Gastrocnemius medialis (tissue), 4 donors: Measurements from ENCODE around the gene ANKS1B. TPM values are rescaled to one million over a fixed set of nuclear protein-coding genes. Genes with fewer than 3 reads are reported as not detected.

ENCODE experiments used
- ATAC-seq, 2 donors: fragments of 150-250 bp; one replicate each; pipeline ENCODE4 v1.9.1; 2016
- DNase-seq, 2 donors: peaks; one replicate each; pipeline ENCODE4 v3.0.0-alpha.2; 2019
- H3K27ac ChIP-seq, 4 donors: fragments of 200-600 bp; sonication (generic); 1 replicate in 1 of 4; 2 replicates in 3 of 4; pipeline ENCODE4 v1.5.1; 2016 to 2018; ENCODE audit warnings: mild to moderate bottlenecking in 2 of 4, moderate library complexity in 1 of 4
- H3K27me3 ChIP-seq, 3 donors: fragments of 200-600 bp; sonication (generic) in 2 of 3; 1 replicate in 1 of 3; 2 replicates in 2 of 3; pipeline versions ENCODE4 v1.5.1 to v1.6.0; 2016 to 2019; ENCODE audit warnings: mild to moderate bottlenecking in 1 of 3, moderate library complexity in 1 of 3
- H3K36me3 ChIP-seq, 2 donors: fragments of 200-600 bp; sonication (generic) in 1 of 2; one replicate each; pipeline ENCODE4 v1.5.1; 2017 to 2018
- H3K4me1 ChIP-seq, 2 donors: fragments of 200-600 bp; sonication (generic) in 1 of 2; one replicate each; pipeline ENCODE4 v1.5.1; 2016 to 2017; ENCODE audit warnings: mild to moderate bottlenecking in 2 of 2
- H3K4me3 ChIP-seq, 4 donors: fragments of 200-600 bp; sonication (generic) in 3 of 4; 1 replicate in 1 of 4; 2 replicates in 3 of 4; pipeline ENCODE4 v1.5.1; 2016 to 2019; ENCODE audit warnings: mild to moderate bottlenecking in 2 of 4
- H3K9me3 ChIP-seq, 3 donors: fragments of 200-600 bp; sonication (generic) in 2 of 3; 1 replicate in 1 of 3; 2 replicates in 2 of 3; pipeline ENCODE4 v1.5.1; 2016 to 2019
- POLR2A ChIP-seq, 2 donors: fragments of 450-650 bp; IDR thresholded peaks; one replicate each; pipeline ENCODE4 v1.6.1; 2017; ENCODE audit warnings: antibody characterized with exemption in 2 of 2, mild to moderate bottlenecking in 2 of 2, moderate library complexity in 2 of 2
- in situ Hi-C, 4 donors: fragments of 200-750 bp; cut with MboI; loops; one replicate each; pipeline versions ENCODE4 v1.15.0 to v1.8.0; 2017; ENCODE audit warnings: low sequenced_read_pairs in 4 of 4
- intact Hi-C: fragments of 100-400 bp; cut with DNase I; formaldehyde crosslinking; loops from one replicate; pipeline ENCODE4 v1.15.1; 2023; ENCODE audit warnings: low total_unique reads
- total RNA-seq, 4 donors: library from RNA; depleted of rRNA; stranded (reverse); fragments of >200 nt; gene quantifications; one replicate each; pipeline versions ENCODE4 v1.1.0 to v1.2.3, GENCODE V29; 2016
- TF ChIP-seq, protein P1 (sequence below), 5 experiments: fragments of 450-650 bp in 3 of 5; fragments of 200-600 bp in 2 of 5; sonication (generic) in 2 of 5; IDR thresholded peaks in 4 of 5; conservative IDR thresholded peaks in 1 of 5; 1 replicate in 4 of 5; 2 replicates in 1 of 5; pipeline ENCODE4 v1.5.1; 2016 to 2019; ENCODE audit warnings: antibody characterized with exemption in 5 of 5, mild to moderate bottlenecking in 3 of 5, moderate library complexity in 3 of 5

ANKS1B gene
- total RNA-seq, 4 donors from 2014 or later, result 3.9 to 14.5 (median 5.7) TPM

GRCh38 chr12:98808243-98808875 lies 1176.4 kb downstream of the ANKS1B start:
- Histone ChIP-seq H3K27ac (no peak overlapping the region), H3K27me3 (no peaks in the 10 kb centered on the region), H3K4me3 (no peak overlapping the region), H3K36me3 (no peaks in the 10 kb centered on the region), H3K4me1 (no peaks in the 10 kb centered on the region), H3K9me3 (no peaks in the 10 kb centered on the region)
- intact Hi-C loops, result no loop called here
- in situ Hi-C loops, result no loop called here
- DNase-seq, result no peak
- no peak for TF ChIP-seq POLR2A (IDR thresholded peaks at IDR 0.05)
- TF ChIP-seq, protein P1, sequence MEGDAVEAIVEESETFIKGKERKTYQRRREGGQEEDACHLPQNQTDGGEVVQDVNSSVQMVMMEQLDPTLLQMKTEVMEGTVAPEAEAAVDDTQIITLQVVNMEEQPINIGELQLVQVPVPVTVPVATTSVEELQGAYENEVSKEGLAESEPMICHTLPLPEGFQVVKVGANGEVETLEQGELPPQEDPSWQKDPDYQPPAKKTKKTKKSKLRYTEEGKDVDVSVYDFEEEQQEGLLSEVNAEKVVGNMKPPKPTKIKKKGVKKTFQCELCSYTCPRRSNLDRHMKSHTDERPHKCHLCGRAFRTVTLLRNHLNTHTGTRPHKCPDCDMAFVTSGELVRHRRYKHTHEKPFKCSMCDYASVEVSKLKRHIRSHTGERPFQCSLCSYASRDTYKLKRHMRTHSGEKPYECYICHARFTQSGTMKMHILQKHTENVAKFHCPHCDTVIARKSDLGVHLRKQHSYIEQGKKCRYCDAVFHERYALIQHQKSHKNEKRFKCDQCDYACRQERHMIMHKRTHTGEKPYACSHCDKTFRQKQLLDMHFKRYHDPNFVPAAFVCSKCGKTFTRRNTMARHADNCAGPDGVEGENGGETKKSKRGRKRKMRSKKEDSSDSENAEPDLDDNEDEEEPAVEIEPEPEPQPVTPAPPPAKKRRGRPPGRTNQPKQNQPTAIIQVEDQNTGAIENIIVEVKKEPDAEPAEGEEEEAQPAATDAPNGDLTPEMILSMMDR (IDR thresholded peaks at IDR 0.05 in 4 of 5, conservative IDR thresholded peaks at IDR 0.05 in 1 of 5), result no peak
- no peak for ATAC-seq

DNA sequence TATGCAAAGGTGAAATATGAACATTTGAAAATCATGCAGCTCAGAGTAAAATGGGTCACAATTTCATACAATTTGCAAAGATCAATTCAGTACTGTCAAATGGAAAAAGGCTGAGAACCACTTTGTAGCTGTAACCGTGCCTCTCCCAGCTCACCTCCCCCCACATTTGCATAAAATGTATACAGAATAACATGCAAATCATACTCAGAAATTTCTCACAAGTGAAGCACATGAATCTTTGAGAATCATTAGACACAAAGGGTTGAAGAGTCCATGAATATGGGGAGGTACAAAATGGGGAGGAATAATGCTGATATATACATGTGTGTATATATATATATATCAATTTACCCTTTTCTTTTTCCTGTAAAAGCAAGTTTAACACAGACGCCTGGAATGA lies 1177.5 kb downstream of the ANKS1B start:
- intact Hi-C loops (no loop called here), in situ Hi-C loops (no loop called here)
- Histone ChIP-seq H3K27me3 (no peaks in the 10 kb centered on the region), H3K27ac (no peak overlapping the region), H3K4me3 (no peak overlapping the region), H3K4me1 (no peaks in the 10 kb centered on the region), H3K36me3 (no peaks in the 10 kb centered on the region), H3K9me3 (no peaks in the 10 kb centered on the region)
- no peak for DNase-seq
- ATAC-seq, result no peak
- TF ChIP-seq, protein P1 (IDR thresholded peaks at IDR 0.05 in 4 of 5, conservative IDR thresholded peaks at IDR 0.05 in 1 of 5), result no peak

- no peak for DNase-seq
- in situ Hi-C loops, result no loop called here
Observed at GRCh38 chr12:98803468-98804209, 1181.1 kb downstream of the ANKS1B start.

DNA sequence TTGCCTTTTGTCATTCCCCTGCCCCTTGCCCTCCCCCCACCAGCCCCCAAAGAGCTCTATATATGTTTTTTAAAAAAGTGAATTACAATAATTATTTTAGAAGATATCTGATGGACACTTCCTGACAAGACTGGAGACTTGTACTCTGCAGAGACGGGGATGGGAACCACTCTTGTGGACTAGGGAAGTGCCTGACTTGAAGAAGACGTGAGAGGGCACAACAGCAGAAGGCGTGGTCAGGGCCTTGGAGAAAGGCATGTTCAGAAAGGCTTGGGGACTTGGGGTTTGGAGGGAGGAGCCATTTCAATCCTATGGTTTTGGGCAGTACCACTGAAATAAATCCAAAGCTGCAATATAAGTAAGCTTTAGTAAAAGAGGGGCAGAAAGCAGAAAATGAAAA lies 1184.9 kb downstream of the ANKS1B start:
- Histone ChIP-seq H3K36me3 (no peaks in the 10 kb centered on the region), H3K27me3 (no peaks in the 10 kb centered on the region), H3K9me3 (no peaks in the 10 kb centered on the region), H3K4me1 (no peaks in the 10 kb centered on the region), H3K27ac (no peak overlapping the region), H3K4me3 (no peak overlapping the region)
- DNase-seq (no peak), ATAC-seq (no peak)
- no peak for TF ChIP-seq POLR2A (IDR thresholded peaks at IDR 0.05)
- TF ChIP-seq, protein P1 (IDR thresholded peaks at IDR 0.05 in 4 of 5, conservative IDR thresholded peaks at IDR 0.05 in 1 of 5), result no peak
- in situ Hi-C loops (no loop called here), intact Hi-C loops (no loop called here)

More at GRCh38 chr12:98803468-98804209, 1181.1 kb downstream of the ANKS1B start:
- H3K4me1 ChIP-seq, result no peaks in the 10 kb centered on the region
- H3K4me3 ChIP-seq, result no peak overlapping the region
- intact Hi-C loops, result no loop called here
- no peak for ATAC-seq
- H3K36me3 ChIP-seq, result no peaks in the 10 kb centered on the region
- no peaks in the 10 kb centered on the region for H3K27me3 ChIP-seq
- TF ChIP-seq, protein P1 (IDR thresholded peaks at IDR 0.05 in 4 of 5, conservative IDR thresholded peaks at IDR 0.05 in 1 of 5), result no peak
- H3K9me3 ChIP-seq, result no peaks in the 10 kb centered on the region
- no peak overlapping the region for H3K27ac ChIP-seq
